K562 (cell line): ENCODE measurements around the gene HECW1. TPM values are rescaled to one million over a fixed set of nuclear protein-coding genes. Genes with fewer than 3 reads are reported as not detected.

Experiments used
- ASH1L ChIP-seq: fragments of 450-650 bp; IDR thresholded peaks from 2 replicates; pipeline ENCODE4 v1.6.1; 2018; ENCODE audit warnings: borderline replicate concordance, mild to moderate bottlenecking, low read depth; ENCODE audit not compliant: partially characterized antibody
- FOXK1 ChIP-seq: sonication (generic); formaldehyde crosslinking; IDR thresholded peaks from 2 replicates; pipeline ENCODE4 v1.8.0; 2022; ENCODE audit warnings: missing genetic modification reagents, mild to moderate bottlenecking, borderline replicate concordance
- JUNB ChIP-seq: fragments of 450-650 bp; formaldehyde crosslinking; conservative IDR thresholded peaks from 2 replicates; pipeline ENCODE4 v1.4.0; 2020; ENCODE audit warnings: mild to moderate bottlenecking
- KAT7 ChIP-seq: sonication (generic); formaldehyde crosslinking; IDR thresholded peaks from 2 replicates; pipeline ENCODE4 v1.8.0; 2022; ENCODE audit warnings: missing genetic modification reagents, mild to moderate bottlenecking, borderline replicate concordance
- RBBP5 ChIP-seq: fragments of 200-600 bp; sonication (generic); IDR thresholded peaks from 2 replicates; pipeline ENCODE4 v1.6.1; 2012; ENCODE audit warnings: borderline replicate concordance, mild to moderate bottlenecking, low read length, control low read depth, inconsistent platforms; ENCODE audit not compliant: insufficient read depth, poor library complexity, severe bottlenecking
- ZNF407 ChIP-seq: fragments of 450-650 bp; IDR thresholded peaks from 2 replicates; pipeline ENCODE4 v1.6.1; 2016; ENCODE audit warnings: low read depth
- polyA plus RNA-seq, 8 experiments: library from polyadenylated mRNA; depleted of rRNA in 4 of 8; stranded (reverse) in 5 of 8; unstranded in 3 of 8; fragments of >200 nt; fragmentation: Nextera tagmentation in 2 of 8; fragmentation: Illumina TruSeq in 1 of 8; extraction: Ambion mirVana in 2 of 8; extraction: Trizol in 1 of 8; gene quantifications; 2 replicates each; pipeline versions ENCODE4 v1.2.1 to v1.2.3, GENCODE V29; 2011 to 2014; ENCODE audit warnings: inconsistent platforms in 1 of 8, missing spikeins in 1 of 8
- total RNA-seq, 7 experiments: library from RNA; depleted of rRNA in 6 of 7; stranded (reverse); fragments of >200 nt in 6 of 7; fragmentation: Illumina TruSeq in 2 of 7; extraction: Trizol in 2 of 7; gene quantifications; 2 replicates each; pipeline versions ENCODE4 v1.2.1 to v1.2.3, GENCODE V29; 2011 to 2021; ENCODE audit warnings: low replicate concordance in 1 of 7

Gene HECW1
- total and polyA plus RNA-seq, 9 of the 15 experiments (the other 6 are each of a cell fraction or from before 2014, with no cell fraction given) = 0.07 to 0.31 (median 0.13) TPM; not detected in 4

GRCh38 chr7:43240565-43240964 is 128.1 kb downstream of the HECW1 start (continued):
- no peak for TF ChIP-seq FOXK1 (CRISPR knock-in tag)
- TF ChIP-seq KAT7 (CRISPR knock-in tag) = no peak
- TF ChIP-seq RBBP5 = no peak
- no peak for TF ChIP-seq ASH1L
- no peak for TF ChIP-seq ZNF407
- TF ChIP-seq JUNB (CRISPR knock-in tag) = no peak
